Right lobe of liver (tissue), 6 donors: ENCODE results near the gene CDKL5. TPM values are rescaled to one million over a fixed set of nuclear protein-coding genes. Genes with fewer than 3 reads are reported as not detected.

Source experiments
- ATAC-seq, 4 donors: fragments of 200-7000 bp; cut with Tn5 transposase; one replicate each; pipeline ENCODE4 v1.9.1; 2020; ENCODE audit warnings: mild to moderate bottlenecking in 4 of 4, moderate library complexity in 4 of 4
- DNase-seq, 3 donors: peaks; one replicate each; pipeline ENCODE4 v3.0.0-alpha.2; 2020
- H3K27ac ChIP-seq, 3 donors: fragments of 200-600 bp; one replicate each; pipeline ENCODE4 v1.8.0; 2022
- H3K27me3 ChIP-seq, 2 donors: fragments of 200-600 bp; one replicate each; pipeline ENCODE4 v1.8.0; 2022
- H3K36me3 ChIP-seq, 4 donors: fragments of 200-600 bp; sonication (generic) in 1 of 4; one replicate each; pipeline versions ENCODE4 v1.5.1 to v1.8.0; 2017 to 2022; ENCODE audit warnings: control low read depth in 1 of 4
- H3K4me1 ChIP-seq, 4 donors: fragments of 200-600 bp; sonication (generic) in 1 of 4; one replicate each; pipeline versions ENCODE4 v1.5.1 to v1.8.0; 2017 to 2022; ENCODE audit warnings: control low read depth in 1 of 4
- H3K4me3 ChIP-seq, 3 donors: fragments of 200-600 bp; one replicate each; pipeline ENCODE4 v1.8.0; 2022
- H3K9me3 ChIP-seq, 4 donors: fragments of 200-600 bp; sonication (generic) in 1 of 4; one replicate each; pipeline versions ENCODE4 v1.5.1 to v1.8.0; 2017 to 2022; ENCODE audit warnings: control low read depth in 1 of 4
- POLR2A ChIP-seq: fragments of 450-650 bp; IDR thresholded peaks from one replicate; pipeline ENCODE4 v1.6.1; 2017; ENCODE audit warnings: antibody characterized with exemption, mild to moderate bottlenecking
- WGBS: methylation state at CpG from one replicate; pipeline ENCODE4 v1.1.6; 2018; ENCODE audit warnings: low coverage, low lambda C conversion rate; ENCODE audit not compliant: insufficient coverage; ENCODE audit errors: missing lambda C conversion rate; 5-methylcytosine and 5-hydroxymethylcytosine counted together
- intact Hi-C, 2 donors: fragments of 100-400 bp; cut with DNase I; formaldehyde crosslinking; loops; one replicate each; pipeline versions ENCODE4 v1.11.2 to v1.14.1; 2022
- total RNA-seq, 6 experiments: library from RNA; depleted of rRNA in 2 of 6; stranded (reverse); fragments of >200 nt in 2 of 6; fragmentation: NEBNext Ultra II Directional in 3 of 6; extraction: Animal tissue kit (Norgen Biotek cat#: 25700) in 3 of 6; gene quantifications; one replicate each; pipeline versions ENCODE4 v1.1.0 to v1.2.4, GENCODE V29; 2016 to 2023
- TF ChIP-seq, protein P1 (sequence below), 4 donors: fragments of 200-600 bp in 3 of 4; fragments of 450-650 bp in 1 of 4; IDR thresholded peaks; one replicate each; pipeline versions ENCODE4 v1.5.1 to v1.8.0; 2016 to 2022; ENCODE audit warnings: antibody characterized with exemption in 4 of 4, mild to moderate bottlenecking in 2 of 4
- donor health status: DM: no; HTN: yes; CAD: no.
- donor health status: DM: no; HTN: no; CAD: no.
- donor health status: DM: no; HTN: no; CAD: no.
- donor health status: DM: no; HTN: yes; CAD: no.
- donor health status: DM: no; HTN: yes; CAD: no.

CDKL5 gene
- total RNA-seq, 6 experiments from 2014 or later: 1.7 to 3.1 (median 2.4) TPM

DNA sequence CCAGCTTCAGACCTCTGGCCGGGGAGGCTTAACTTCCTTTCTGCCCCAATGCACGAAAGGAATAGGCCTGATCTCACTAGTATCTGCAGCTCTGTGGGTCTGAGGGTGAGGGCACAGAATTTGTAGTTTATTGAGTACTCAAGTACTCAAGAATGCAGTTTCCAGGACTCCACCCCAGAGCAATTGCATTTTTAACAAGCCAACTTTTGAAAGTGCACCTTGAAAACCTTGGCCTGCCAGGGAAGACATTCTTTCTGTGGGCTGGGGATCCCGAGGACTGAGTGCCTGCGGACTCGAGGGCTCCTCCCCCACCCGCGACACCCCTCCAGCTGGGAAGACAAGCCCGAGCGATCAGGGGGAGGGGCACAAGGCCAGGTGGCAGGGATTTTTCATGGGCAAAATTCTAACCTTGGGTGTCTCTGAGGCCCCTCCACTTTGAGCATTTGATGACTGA is 224.1 kb downstream of the CDKL5 start:
- Histone ChIP-seq H3K4me3 (no peak overlapping the region), H3K27ac (no peak overlapping the region), H3K36me3 (no peaks in the 10 kb centered on the region), H3K27me3 (no peaks in the 10 kb centered on the region), H3K4me1 (no peaks in the 10 kb centered on the region), H3K9me3 (no peaks in the 10 kb centered on the region)
- WGBS: 23% methylated on average over 3 of the region's 9 CpGs
- TF ChIP-seq, protein P1, sequence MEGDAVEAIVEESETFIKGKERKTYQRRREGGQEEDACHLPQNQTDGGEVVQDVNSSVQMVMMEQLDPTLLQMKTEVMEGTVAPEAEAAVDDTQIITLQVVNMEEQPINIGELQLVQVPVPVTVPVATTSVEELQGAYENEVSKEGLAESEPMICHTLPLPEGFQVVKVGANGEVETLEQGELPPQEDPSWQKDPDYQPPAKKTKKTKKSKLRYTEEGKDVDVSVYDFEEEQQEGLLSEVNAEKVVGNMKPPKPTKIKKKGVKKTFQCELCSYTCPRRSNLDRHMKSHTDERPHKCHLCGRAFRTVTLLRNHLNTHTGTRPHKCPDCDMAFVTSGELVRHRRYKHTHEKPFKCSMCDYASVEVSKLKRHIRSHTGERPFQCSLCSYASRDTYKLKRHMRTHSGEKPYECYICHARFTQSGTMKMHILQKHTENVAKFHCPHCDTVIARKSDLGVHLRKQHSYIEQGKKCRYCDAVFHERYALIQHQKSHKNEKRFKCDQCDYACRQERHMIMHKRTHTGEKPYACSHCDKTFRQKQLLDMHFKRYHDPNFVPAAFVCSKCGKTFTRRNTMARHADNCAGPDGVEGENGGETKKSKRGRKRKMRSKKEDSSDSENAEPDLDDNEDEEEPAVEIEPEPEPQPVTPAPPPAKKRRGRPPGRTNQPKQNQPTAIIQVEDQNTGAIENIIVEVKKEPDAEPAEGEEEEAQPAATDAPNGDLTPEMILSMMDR (IDR thresholded peaks at IDR 0.05): no peak
- TF ChIP-seq POLR2A: no peak
- ATAC-seq (no peak), DNase-seq (no peak)
- intact Hi-C loops: no loop called here

DNA sequence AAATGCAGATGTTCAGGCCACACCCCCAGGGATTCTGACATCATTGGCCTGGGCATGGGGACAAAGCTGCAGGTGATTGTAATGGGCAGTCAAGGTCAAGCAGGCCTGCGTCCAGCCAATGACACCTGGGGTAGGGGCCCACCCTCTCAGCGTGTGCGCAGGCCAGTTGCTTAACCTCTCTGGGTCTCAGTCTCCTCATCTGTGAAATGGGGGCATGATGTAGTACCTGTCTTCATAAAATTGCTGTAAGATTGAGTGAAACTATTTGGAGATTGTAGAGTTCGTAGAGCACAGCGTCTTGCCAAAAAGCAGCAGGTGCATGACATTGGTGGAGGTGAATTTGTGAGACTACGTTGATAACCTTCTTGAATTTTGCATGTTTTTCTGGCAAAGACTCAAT is 225.3 kb downstream of the CDKL5 start:
- intact Hi-C loops: no loop called here
- Histone ChIP-seq H3K27me3 (no peaks in the 10 kb centered on the region), H3K9me3 (no peaks in the 10 kb centered on the region), H3K4me3 (no peak overlapping the region), H3K4me1 (no peaks in the 10 kb centered on the region), H3K27ac (no peak overlapping the region), H3K36me3 (no peaks in the 10 kb centered on the region)
- no peak for ATAC-seq
- DNase-seq: no peak
- 78% methylated on average over 4 of the region's 6 CpGs for WGBS
- TF ChIP-seq, protein P1 (IDR thresholded peaks at IDR 0.05): no peak
- TF ChIP-seq POLR2A: no peak

DNA sequence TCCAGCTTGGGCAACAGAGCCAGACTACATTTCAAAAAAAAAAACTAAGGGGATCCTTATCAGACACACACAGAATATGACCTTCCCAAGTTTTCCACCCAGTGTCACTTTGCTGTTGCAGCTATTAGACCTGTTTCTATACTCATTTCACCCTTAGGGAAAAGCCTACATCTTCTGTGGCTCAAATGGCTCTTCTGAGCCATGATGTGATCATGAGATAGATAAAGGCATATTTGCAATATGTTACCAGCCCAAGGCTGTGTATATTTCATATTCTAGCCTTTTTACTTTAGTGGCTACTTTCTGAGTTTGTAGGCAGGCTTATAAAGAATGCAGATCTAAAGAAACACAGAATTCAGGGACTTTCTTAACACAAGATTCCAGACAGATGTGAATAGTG is 227.2 kb downstream of the CDKL5 start:
- DNase-seq (no peak), ATAC-seq (no peak)
- no peak for TF ChIP-seq POLR2A
- TF ChIP-seq, protein P1 (IDR thresholded peaks at IDR 0.05): no peak
- H3K27me3 ChIP-seq: no peaks in the 10 kb centered on the region
- no peak overlapping the region for H3K4me3 ChIP-seq
- H3K9me3 ChIP-seq: no peaks in the 10 kb centered on the region
- H3K36me3 ChIP-seq: no peaks in the 10 kb centered on the region
- intact Hi-C loops: no loop called here
- no peaks in the 10 kb centered on the region for H3K4me1 ChIP-seq
- no peak overlapping the region for H3K27ac ChIP-seq

DNA sequence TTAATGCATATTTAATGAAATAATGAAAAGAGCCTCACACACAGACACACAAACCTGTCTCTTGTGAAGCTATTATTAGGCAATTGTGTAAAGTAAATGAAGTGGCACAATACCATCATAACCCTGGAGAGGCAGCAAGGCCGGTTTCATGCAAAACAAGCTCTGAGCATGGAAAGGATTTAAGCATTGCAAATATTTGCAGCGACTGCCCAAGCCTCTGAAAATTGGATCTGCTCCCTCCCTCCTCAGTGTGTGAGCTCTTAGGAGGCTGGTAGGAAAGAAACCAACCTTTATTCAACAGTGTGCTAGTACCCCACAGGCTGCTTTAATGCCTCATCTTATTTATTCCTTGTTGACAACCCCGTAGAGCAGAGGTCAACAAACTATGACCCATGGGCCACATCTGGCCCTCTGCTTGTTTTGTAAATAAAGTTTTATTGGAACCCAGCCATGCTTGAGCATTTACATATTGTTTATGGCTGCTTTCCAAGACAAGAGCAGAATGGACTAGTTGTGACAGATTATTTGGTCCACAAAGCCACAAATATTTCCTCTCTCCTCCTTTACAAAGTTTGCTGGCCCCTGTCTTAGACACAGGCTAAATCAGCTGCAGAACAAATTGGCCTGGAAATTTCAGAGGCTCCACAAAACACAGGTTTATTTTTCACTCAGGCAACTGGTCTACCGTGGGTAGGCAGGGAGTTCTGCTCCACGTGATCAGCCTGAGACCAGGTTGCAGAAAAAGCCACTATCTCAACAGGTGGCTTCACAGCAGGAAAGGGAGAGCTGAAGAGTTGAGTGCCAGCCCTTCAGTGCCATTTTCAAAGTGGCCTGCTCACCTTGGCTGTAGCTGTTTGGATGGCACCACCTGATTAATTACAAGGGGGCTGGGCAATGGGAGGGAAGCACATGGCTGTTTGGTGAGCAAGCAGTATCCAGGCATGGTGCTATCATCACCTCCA is 229.7 kb downstream of the CDKL5 start:
- ATAC-seq (peak in 1 of 4 donors; percentile 49), DNase-seq (no peak)
- no peak overlapping the region for H3K4me3 ChIP-seq
- H3K27me3 ChIP-seq: no peaks in the 10 kb centered on the region
- H3K9me3 ChIP-seq: no peaks in the 10 kb centered on the region
- H3K36me3 ChIP-seq: no peaks in the 10 kb centered on the region
- TF ChIP-seq, protein P1 (IDR thresholded peaks at IDR 0.05): no peak
- no peak for TF ChIP-seq POLR2A
- intact Hi-C loops: no loop called here
- no peak overlapping the region for H3K27ac ChIP-seq
- no peaks in the 10 kb centered on the region for H3K4me1 ChIP-seq
- 20% methylated on average over 5 of the region's 5 CpGs for WGBS
